CD14-positive monocyte (primary cell): ENCODE results near the gene MEGF6. TPM values are rescaled to one million over a fixed set of nuclear protein-coding genes. Genes with fewer than 3 reads are reported as not detected.

Source experiments
- DNase-seq, 3 donors: peaks; one replicate each; pipeline ENCODE4 v3.0.0-alpha.2; 2011 to 2022
- H2AFZ ChIP-seq: 2 replicates; pipeline ENCODE4 v1.6.0; 2012; ENCODE audit warnings: mild to moderate bottlenecking, low read depth, low read length, inconsistent platforms; ENCODE audit not compliant: insufficient read depth, poor library complexity, severe bottlenecking
- H3K27ac ChIP-seq, 2 donors: 1 replicate in 1 of 2; 2 replicates in 1 of 2; pipeline ENCODE4 v1.5.1; 2012 to 2013; ENCODE audit warnings: low read length in 2 of 2, control low read depth in 1 of 2, inconsistent platforms in 1 of 2, low read depth in 1 of 2, mild to moderate bottlenecking in 1 of 2
- H3K27me3 ChIP-seq, 2 donors: one replicate each; pipeline versions ENCODE4 v1.6.0 to v1.6.1; 2011 to 2013; ENCODE audit warnings: low read length in 2 of 2; ENCODE audit not compliant: control insufficient read depth in 2 of 2, insufficient read depth in 2 of 2
- H3K36me3 ChIP-seq, 2 donors: replicated peaks in 1 of 2; 1 replicate in 1 of 2; 2 replicates in 1 of 2; pipeline versions ENCODE4 v1.5.1 to v1.6.1; 2012 to 2013; ENCODE audit warnings: low read length in 2 of 2, control low read depth in 1 of 2, inconsistent platforms in 1 of 2, mild to moderate bottlenecking in 1 of 2; ENCODE audit not compliant: insufficient read depth in 2 of 2, control insufficient read depth in 1 of 2
- H3K4me1 ChIP-seq, 2 donors: 1 replicate in 1 of 2; 2 replicates in 1 of 2; pipeline versions ENCODE4 v1.5.1 to v1.6.1; 2012 to 2013; ENCODE audit warnings: low read length in 2 of 2, control low read depth in 1 of 2, inconsistent platforms in 1 of 2, mild to moderate bottlenecking in 1 of 2, moderate library complexity in 1 of 2; ENCODE audit not compliant: insufficient read depth in 2 of 2, control insufficient read depth in 1 of 2
- H3K4me2 ChIP-seq: replicated peaks from 2 replicates; pipeline ENCODE3; 2012; ENCODE audit warnings: low read length, moderate library complexity, mild to moderate bottlenecking; ENCODE audit not compliant: poor library complexity, severe bottlenecking; ENCODE audit errors: extremely low read depth
- H3K4me3 ChIP-seq, 3 experiments: fragments of 200-600 bp in 1 of 3; sonication (generic) in 1 of 3; replicated peaks in 1 of 3; 1 replicate in 2 of 3; 2 replicates in 1 of 3; pipeline ENCODE4 v1.5.1; 2011 to 2013; ENCODE audit warnings: low read length in 3 of 3, mild to moderate bottlenecking in 3 of 3, control low read depth in 2 of 3, low read depth in 2 of 3, inconsistent platforms in 1 of 3, moderate library complexity in 1 of 3
- H3K79me2 ChIP-seq: 2 replicates; pipeline ENCODE4 v1.6.0; 2012; ENCODE audit warnings: mild to moderate bottlenecking, control low read depth, inconsistent platforms, low read length, moderate library complexity; ENCODE audit not compliant: insufficient read depth
- H3K9ac ChIP-seq: 2 replicates; pipeline ENCODE4 v1.6.0; 2017; ENCODE audit warnings: low read length, mild to moderate bottlenecking; ENCODE audit not compliant: insufficient read depth, poor library complexity, severe bottlenecking
- H3K9me3 ChIP-seq, 2 donors: replicated peaks in 1 of 2; 1 replicate in 1 of 2; 2 replicates in 1 of 2; pipeline versions ENCODE4 v1.5.1 to v1.6.1; 2012 to 2013; ENCODE audit warnings: low read length in 2 of 2, control low read depth in 1 of 2; ENCODE audit not compliant: control insufficient read depth in 1 of 2, insufficient read depth in 1 of 2
- H4K20me1 ChIP-seq: 2 replicates; pipeline ENCODE4 v1.6.0; 2012; ENCODE audit warnings: mild to moderate bottlenecking, low read length, control low read depth, moderate library complexity; ENCODE audit not compliant: insufficient read depth
- H3K27ac Mint-ChIP-seq, 7 donors: one replicate each; pipeline ENCODE4 v1.8.0; 2020; ENCODE audit warnings: mild to moderate bottlenecking in 7 of 7, mixed read lengths in 7 of 7, moderate library complexity in 6 of 7, inconsistent platforms in 2 of 7
- H3K27me3 Mint-ChIP-seq, 3 donors: one replicate each; pipeline ENCODE4 v1.8.0; 2021 to 2022; ENCODE audit warnings: low read depth in 3 of 3, mild to moderate bottlenecking in 3 of 3, mixed read lengths in 3 of 3, moderate library complexity in 3 of 3, inconsistent platforms in 1 of 3
- H3K36me3 Mint-ChIP-seq, 2 donors: one replicate each; pipeline ENCODE4 v1.8.0; 2020; ENCODE audit warnings: mixed read lengths in 2 of 2, inconsistent platforms in 1 of 2, mild to moderate bottlenecking in 1 of 2
- H3K4me1 Mint-ChIP-seq: one replicate; pipeline ENCODE4 v1.8.0; 2020; ENCODE audit warnings: mild to moderate bottlenecking, mixed read lengths
- H3K4me3 Mint-ChIP-seq, 2 donors: one replicate each; pipeline ENCODE4 v1.8.0; 2020; ENCODE audit warnings: mild to moderate bottlenecking in 2 of 2, mixed read lengths in 2 of 2, moderate library complexity in 1 of 2
- H3K9me3 Mint-ChIP-seq, 7 donors: one replicate each; pipeline ENCODE4 v1.8.0; 2020 to 2022; ENCODE audit warnings: mixed read lengths in 7 of 7, mild to moderate bottlenecking in 6 of 7, moderate library complexity in 6 of 7, inconsistent platforms in 2 of 7
- CTCF ChIP-seq: fragments of 200-600 bp; IDR thresholded peaks from one replicate; pipeline ENCODE4 v1.8.0; 2022; ENCODE audit warnings: antibody characterized with exemption, mild to moderate bottlenecking
- WGBS: methylation state at CpG from one replicate; pipeline ENCODE4 v1.1.5; 2013; ENCODE audit warnings: missing lambda C conversion rate; ENCODE audit not compliant: insufficient coverage; 5-methylcytosine and 5-hydroxymethylcytosine counted together
- intact Hi-C, 2 donors: fragments of 100-400 bp; cut with micrococcal nuclease; formaldehyde crosslinking; loops; one replicate each; pipeline versions ENCODE4 v1.15.0 to v1.15.1; 2023
- polyA plus RNA-seq, 3 donors: library from polyadenylated mRNA; depleted of rRNA in 1 of 3; unstranded in 2 of 3; stranded (reverse) in 1 of 3; fragments of 300-500 nt in 2 of 3; fragments of >200 nt in 1 of 3; fragmentation: Illumina TruSeq in 2 of 3; gene quantifications; 1 replicate in 2 of 3; 2 replicates in 1 of 3; pipeline ENCODE4 v1.2.3, GENCODE V29; 2012 to 2021

The MEGF6 gene
- polyA plus RNA-seq, 3 donors, result 0.39 to 3.8 (median 1.2) TPM

GRCh38 chr1:3571263-3571662 is 40.0 kb downstream of the MEGF6 start:
- TF ChIP-seq CTCF, result no peak
- no peaks in the 10 kb centered on the region for H3K36me3 Mint-ChIP-seq
- intact Hi-C loops, result no loop called here
- no peak overlapping the region for H3K27ac Mint-ChIP-seq
- DNase-seq, result no peak
- Histone ChIP-seq H3K27me3 (no peaks in the 10 kb centered on the region), H3K79me2 (no peaks in the 10 kb centered on the region), H3K4me3 (no peak overlapping the region), H3K4me2 (no peak overlapping the region), H2AFZ (no peak overlapping the region), H4K20me1 (no peaks in the 10 kb centered on the region), H3K4me1 (no peaks in the 10 kb centered on the region), H3K27ac (no peak overlapping the region), H3K9ac (no peak overlapping the region), H3K9me3 (no peaks in the 10 kb centered on the region), H3K36me3 (no peaks in the 10 kb centered on the region)
- no peak overlapping the region for H3K4me3 Mint-ChIP-seq
- peaks cover 0 to 3% (median 0%) of the 10 kb centered on the region in 7 donors for H3K9me3 Mint-ChIP-seq
- 88% methylated on average over 6 of the region's 6 CpGs for WGBS
- H3K4me1 Mint-ChIP-seq, result no peaks in the 10 kb centered on the region
- H3K27me3 Mint-ChIP-seq, result peaks cover 0 to 2% (median 0%) of the 10 kb centered on the region in 3 donors

- TF ChIP-seq CTCF, result no peak
- Histone ChIP-seq H3K79me2 (no peaks in the 10 kb centered on the region), H3K27ac (no peak overlapping the region), H2AFZ (no peak overlapping the region), H4K20me1 (no peaks in the 10 kb centered on the region), H3K4me2 (no peak overlapping the region), H3K36me3 (no peaks in the 10 kb centered on the region), H3K9ac (no peak overlapping the region), H3K9me3 (no peaks in the 10 kb centered on the region), H3K4me3 (no peak overlapping the region), H3K27me3 (no peaks in the 10 kb centered on the region), H3K4me1 (no peaks in the 10 kb centered on the region)
- WGBS, result 88% methylated on average over 17 of the region's 21 CpGs
- Mint-ChIP-seq H3K27me3 (peaks cover 0 to 2% (median 0%) of the 10 kb centered on the region in 3 donors), H3K27ac (peak overlapping the region in 1 of 7 donors; percentile 55), H3K36me3 (no peaks in the 10 kb centered on the region), H3K4me1 (no peaks in the 10 kb centered on the region), H3K9me3 (peaks cover 0 to under 1% (median 0%) of the 10 kb centered on the region in 7 donors), H3K4me3 (no peak overlapping the region)
- intact Hi-C loops, result no loop called here
- DNase-seq, result no peak
Measured at GRCh38 chr1:3570066-3570986, 41.0 kb downstream of the MEGF6 start.
